Activated naive CD4-positive, alpha-beta T cell treated with anti-CD3 and anti-CD28 coated beads for 36 hours (primary cell): Measurements from ENCODE around the gene KLF9. TPM values are rescaled to one million over a fixed set of nuclear protein-coding genes. Genes with fewer than 3 reads are reported as not detected.
"Not testable (repeated sequence)": the region's sequence is repeated elsewhere in the genome, so short reads cannot be mapped to it uniquely, and the experiment has no call there.

Experiments used
- CTCF ChIA-PET: fragments of 350-600 bp; sonication (Branson Sonifier 250); formaldehyde crosslinking; loops from one replicate; lab custom pipeline; 2021; ENCODE audit warnings: antibody characterized with exemption; lab: Charles Lee
- DNase-seq: peaks from one replicate; pipeline ENCODE4 v3.0.0-alpha.2; 2020
- H3K27ac Mint-ChIP-seq: one replicate; pipeline ENCODE4 v1.8.0; 2021; ENCODE audit warnings: mild to moderate bottlenecking, mixed read lengths
- H3K27me3 Mint-ChIP-seq: one replicate; pipeline ENCODE4 v1.8.0; 2021; ENCODE audit warnings: low read depth, mixed read lengths
- H3K36me3 Mint-ChIP-seq: one replicate; pipeline ENCODE4 v1.8.0; 2021; ENCODE audit warnings: low read depth, mixed read lengths
- H3K4me1 Mint-ChIP-seq: one replicate; pipeline ENCODE4 v1.8.0; 2021; ENCODE audit warnings: low read depth, mixed read lengths
- H3K4me3 Mint-ChIP-seq: one replicate; pipeline ENCODE4 v1.8.0; 2021; ENCODE audit warnings: mild to moderate bottlenecking, moderate library complexity, mixed read lengths
- H3K9me3 Mint-ChIP-seq: one replicate; pipeline ENCODE4 v1.8.0; 2021; ENCODE audit warnings: mixed read lengths
- intact Hi-C: fragments of 100-400 bp; cut with micrococcal nuclease; formaldehyde crosslinking; loops from one replicate; pipeline ENCODE4 v1.15.1; 2023
- total RNA-seq, 2 experiments: library from RNA; stranded (reverse); gene quantifications; one replicate each; pipeline ENCODE4 v1.2.3, GENCODE V29; 2021

KLF9 gene
- total RNA-seq, 2 experiments from 2014 or later, result 44.2 to 45.0 TPM

- H3K9me3 Mint-ChIP-seq, DNase-seq, H3K4me3 Mint-ChIP-seq, H3K27me3 Mint-ChIP-seq, H3K27ac Mint-ChIP-seq, H3K36me3 Mint-ChIP-seq: not testable (repeated sequence)
- H3K4me1 Mint-ChIP-seq, result peaks cover 84% of the 10 kb centered on the region
- intact Hi-C loops, result loop anchor here (10.0 kb wide), 1 partner anchor 576 kb away; the partner anchor contains the start of gene CFAP95
- CTCF ChIA-PET, result interaction anchor here (1.0 kb wide), 1 partner anchor 11 kb away, joined by 3 read pairs; no protein-coding TSS in a partner anchor
These were observed 13.2 kb downstream of the KLF9 start for GRCh38 chr9:70401241-70401640.

GRCh38 chr9:70400107-70400892, 14.2 kb downstream of the KLF9 start:
- H3K36me3 Mint-ChIP-seq, result peaks cover 4% of the 10 kb centered on the region
- intact Hi-C loops, result loop anchor here (10.0 kb wide), 1 partner anchor 575 kb away; the partner anchor contains the start of gene CFAP95
- no peaks in the 10 kb centered on the region for H3K27me3 Mint-ChIP-seq
- no peak overlapping the region for H3K4me3 Mint-ChIP-seq
- DNase-seq, result no peak
- CTCF ChIA-PET, result interaction anchor here (2.2 kb wide), 1 partner anchor 202 kb away, joined by 11 read pairs; no protein-coding TSS in a partner anchor
- peaks cover 79% of the 10 kb centered on the region for H3K4me1 Mint-ChIP-seq
- H3K27ac Mint-ChIP-seq, result peak overlapping the region; percentile 75
- H3K9me3 Mint-ChIP-seq, result no peaks in the 10 kb centered on the region

GRCh38 chr9:70399141-70399540, 15.3 kb downstream of the KLF9 start:
- Mint-ChIP-seq H3K27me3 (no peaks in the 10 kb centered on the region), H3K36me3 (peaks cover 2% of the 10 kb centered on the region), H3K4me1 (peaks cover 79% of the 10 kb centered on the region), H3K27ac (peak overlapping the region; percentile 68), H3K4me3 (peak overlapping the region; percentile 36), H3K9me3 (no peaks in the 10 kb centered on the region)
- no peak for DNase-seq
- intact Hi-C loops, result no loop called here
- CTCF ChIA-PET, result interaction anchor here (0.6 to 2.2 kb wide), 3 partner anchors 15 to 203 kb away, joined by 3 to 11 read pairs (median 6); partner anchors contain the start of gene KLF9

GRCh38 chr9:70398145-70398556, 16.3 kb downstream of the KLF9 start:
- Mint-ChIP-seq H3K9me3 (no peaks in the 10 kb centered on the region), H3K27me3 (no peaks in the 10 kb centered on the region), H3K4me3 (peak overlapping the region; percentile 35), H3K4me1 (peaks cover 78% of the 10 kb centered on the region), H3K36me3 (peaks cover 2% of the 10 kb centered on the region), H3K27ac (peak overlapping the region; percentile 68)
- intact Hi-C loops, result loop anchor here (1.0 kb wide), 2 partner anchors 8 to 12 kb away; no protein-coding TSS in a partner anchor
- DNase-seq, result no peak
- CTCF ChIA-PET, result interaction anchor here (0.7 to 1.6 kb wide), 2 partner anchors 58 to 104 kb away, joined by 3 to 6 read pairs; no protein-coding TSS in a partner anchor

- DNase-seq, result no peak
- intact Hi-C loops, result no loop called here
- CTCF ChIA-PET, result interaction anchor here (1.1 kb wide), 1 partner anchor 207 kb away, joined by 4 read pairs; no protein-coding TSS in a partner anchor
- H3K9me3 Mint-ChIP-seq, result no peaks in the 10 kb centered on the region
- H3K4me1 Mint-ChIP-seq, result peaks cover 87% of the 10 kb centered on the region
- H3K27me3 Mint-ChIP-seq, result no peaks in the 10 kb centered on the region
- H3K27ac Mint-ChIP-seq, result no peak overlapping the region
- H3K4me3 Mint-ChIP-seq, result no peak overlapping the region
- peaks cover 2% of the 10 kb centered on the region for H3K36me3 Mint-ChIP-seq
These were observed 18.8 kb downstream of the KLF9 start for GRCh38 chr9:70395652-70396051.

GRCh38 chr9:70392850-70393249, 21.6 kb downstream of the KLF9 start:
- H3K27me3 Mint-ChIP-seq, result no peaks in the 10 kb centered on the region
- intact Hi-C loops, result loop anchor here (5.0 kb wide), 3 partner anchors 41 to 421 kb away; partner anchors contain the start of gene SMC5
- H3K9me3 Mint-ChIP-seq, result no peaks in the 10 kb centered on the region
- peak overlapping the region; percentile 35 for H3K27ac Mint-ChIP-seq
- CTCF ChIA-PET, result interaction anchor here (0.5 to 2.9 kb wide), 7 partner anchors 11 to 209 kb away, joined by 3 to 21 read pairs (median 3); no protein-coding TSS in a partner anchor
- peaks cover 9% of the 10 kb centered on the region for H3K36me3 Mint-ChIP-seq
- H3K4me1 Mint-ChIP-seq, result peaks cover 79% of the 10 kb centered on the region
- DNase-seq, result no peak
- H3K4me3 Mint-ChIP-seq, result no peak overlapping the region

- Mint-ChIP-seq H3K4me3 (no peak overlapping the region), H3K36me3 (peaks cover 14% of the 10 kb centered on the region), H3K27ac (peak overlapping the region; percentile 32), H3K4me1 (peaks cover 78% of the 10 kb centered on the region), H3K27me3 (no peaks in the 10 kb centered on the region), H3K9me3 (no peaks in the 10 kb centered on the region)
- CTCF ChIA-PET, result interaction anchor here (0.6 to 2.1 kb wide), 4 partner anchors 25 to 210 kb away, joined by 3 to 6 read pairs (median 4); no protein-coding TSS in a partner anchor
- peak; percentile 24 for DNase-seq
- intact Hi-C loops, result loop anchor here (5.0 kb wide), 3 partner anchors 40 to 420 kb away; partner anchors contain the start of gene SMC5
These were observed 22.3 kb downstream of the KLF9 start for GRCh38 chr9:70392189-70392588.

- Mint-ChIP-seq H3K4me3 (peak overlapping the region; percentile 19), H3K27ac (peak overlapping the region; percentile 74), H3K27me3 (no peaks in the 10 kb centered on the region), H3K4me1 (peaks cover 70% of the 10 kb centered on the region), H3K9me3 (no peaks in the 10 kb centered on the region), H3K36me3 (peaks cover 26% of the 10 kb centered on the region)
- CTCF ChIA-PET, result interaction anchor here (0.7 to 2.1 kb wide), 10 partner anchors 11 to 232 kb away, joined by 3 to 7 read pairs (median 4); no protein-coding TSS in a partner anchor
- intact Hi-C loops, result loop anchor here (2.0 to 5.0 kb wide), 4 partner anchors 39 to 419 kb away; partner anchors contain the start of gene SMC5
- no peak for DNase-seq
These were observed 23.5 kb downstream of the KLF9 start for GRCh38 chr9:70390933-70391341.

GRCh38 chr9:70389621-70390266, 24.7 kb downstream of the KLF9 start:
- no peak for DNase-seq
- H3K4me3 Mint-ChIP-seq, result no peak overlapping the region
- CTCF ChIA-PET, result interaction anchor here (0.6 to 1.2 kb wide), 5 partner anchors 15 to 212 kb away, joined by 3 to 4 read pairs (median 4); no protein-coding TSS in a partner anchor
- H3K27ac Mint-ChIP-seq, result peak overlapping the region; percentile 59
- H3K9me3 Mint-ChIP-seq, result no peaks in the 10 kb centered on the region
- peaks cover 66% of the 10 kb centered on the region for H3K4me1 Mint-ChIP-seq
- intact Hi-C loops, result loop anchor here (2.0 to 5.0 kb wide), 4 partner anchors 37 to 417 kb away; partner anchors contain the start of gene SMC5
- peaks cover 27% of the 10 kb centered on the region for H3K36me3 Mint-ChIP-seq
- H3K27me3 Mint-ChIP-seq, result no peaks in the 10 kb centered on the region

GRCh38 chr9:70389188-70389587, 25.3 kb downstream of the KLF9 start:
- Mint-ChIP-seq H3K36me3 (peaks cover 28% of the 10 kb centered on the region), H3K27me3 (no peaks in the 10 kb centered on the region), H3K4me3 (no peak overlapping the region), H3K9me3 (no peaks in the 10 kb centered on the region), H3K27ac (no peak overlapping the region), H3K4me1 (peaks cover 60% of the 10 kb centered on the region)
- CTCF ChIA-PET, result interaction anchor here (0.6 kb wide), 1 partner anchor 213 kb away, joined by 4 read pairs; no protein-coding TSS in a partner anchor
- intact Hi-C loops, result no loop called here
- DNase-seq, result no peak

GRCh38 chr9:70387663-70388062, 26.8 kb downstream of the KLF9 start:
- Mint-ChIP-seq H3K36me3 (peaks cover 32% of the 10 kb centered on the region), H3K4me1 (peaks cover 48% of the 10 kb centered on the region), H3K27me3 (no peaks in the 10 kb centered on the region), H3K9me3 (no peaks in the 10 kb centered on the region), H3K4me3 (no peak overlapping the region), H3K27ac (no peak overlapping the region)
- CTCF ChIA-PET, result no interaction called here
- intact Hi-C loops, result no loop called here
- DNase-seq, result no peak
